ENCODE data around the gene PRKN.

DNA sequence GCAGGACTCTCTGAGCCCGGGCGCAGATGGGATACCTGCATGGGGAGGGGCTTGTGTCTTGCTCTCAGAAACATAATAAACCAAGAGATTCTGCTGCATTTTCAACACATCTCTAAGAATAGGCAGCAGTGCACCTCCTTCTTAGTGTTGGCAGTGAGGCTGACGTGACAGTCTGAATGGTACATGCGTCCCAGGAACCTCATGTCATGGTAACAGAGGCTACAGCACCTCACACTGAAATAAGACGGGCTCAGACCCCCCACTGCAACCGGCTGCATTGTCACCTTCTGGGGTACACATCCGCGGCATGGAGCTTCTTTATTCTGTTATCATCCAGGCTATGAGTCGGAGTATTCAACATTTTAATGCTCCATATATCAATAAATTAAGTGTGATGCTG lies 1056.4 kb downstream of the PRKN start:
- TF ChIP-seq CTCF (IDR thresholded peaks at IDR 0.05) (no peak), POLR2A (IDR thresholded peaks at IDR 0.05) (no peak), EP300 (IDR thresholded peaks at IDR 0.05) (no peak)
